IMR-90 (cell line): Measurements from ENCODE around the gene ZNF506. TPM values are rescaled to one million over a fixed set of nuclear protein-coding genes. Genes with fewer than 3 reads are reported as not detected.

Experiments used
- ATAC-seq: fragments of 200-7000 bp; cut with Tn5 transposase; 2 replicates; pipeline ENCODE4 v1.9.1; 2020; ENCODE audit warnings: low read depth, mild to moderate bottlenecking, moderate library complexity
- BruUV-seq: library from RNA; stranded (reverse); fragments of 400-500 nt; replicated peaks from 2 replicates; lab custom pipeline; 2021; lab: Mats Ljungman, UMichigan
- CTCF ChIA-PET: fragments of 300-600 bp; formaldehyde crosslinking; extraction: SDS; loops from one replicate; lab custom pipeline; 2021; ENCODE audit warnings: antibody characterized with exemption; lab: Yijun Ruan, JAX
- POLR2A ChIA-PET: fragments of 300-600 bp; sonication (Branson Sonifier 250); formaldehyde crosslinking; loops from one replicate; lab custom pipeline; 2022; ENCODE audit warnings: antibody characterized with exemption; ENCODE audit not compliant: unreplicated experiment; lab: Charles Lee
- DNase-seq: peaks from one replicate; pipeline ENCODE4 v3.0.0; 2013
- H2AFZ ChIP-seq: replicated peaks from 2 replicates; pipeline ENCODE3; 2013; ENCODE audit warnings: low read length, mild to moderate bottlenecking; ENCODE audit not compliant: poor library complexity
- H2AK5ac ChIP-seq: 2 replicates; pipeline ENCODE4 v1.6.1; 2013; ENCODE audit warnings: low read depth, low read length, inconsistent platforms
- H2AK9ac ChIP-seq: replicated peaks from 2 replicates; pipeline ENCODE3; 2013; ENCODE audit warnings: mild to moderate bottlenecking, low read depth, low read length, moderate library complexity; ENCODE audit not compliant: poor library complexity
- H2BK120ac ChIP-seq: 2 replicates; pipeline ENCODE4 v1.6.1; 2013; ENCODE audit warnings: low read depth, low read length, inconsistent platforms
- H2BK15ac ChIP-seq: 3 replicates; pipeline ENCODE4 v1.6.1; 2013; ENCODE audit warnings: low read depth, low read length, inconsistent platforms
- H2BK20ac ChIP-seq: 2 replicates; pipeline ENCODE4 v1.6.1; 2013; ENCODE audit warnings: low read depth, mild to moderate bottlenecking, inconsistent platforms, low read length, moderate library complexity
- H2BK5ac ChIP-seq: 2 replicates; pipeline ENCODE4 v1.6.1; 2013; ENCODE audit warnings: mild to moderate bottlenecking, low read depth, low read length, inconsistent platforms; ENCODE audit not compliant: poor library complexity, severe bottlenecking
- H3K14ac ChIP-seq: replicated peaks from 2 replicates; pipeline ENCODE4 v1.6.1; 2013; ENCODE audit warnings: low read depth, low read length, inconsistent platforms
- H3K18ac ChIP-seq: 2 replicates; pipeline ENCODE4 v1.6.1; 2013; ENCODE audit warnings: low read depth, low read length, control low read depth
- H3K23ac ChIP-seq: 2 replicates; pipeline ENCODE4 v1.6.1; 2013; ENCODE audit warnings: low read depth, low read length, inconsistent platforms
- H3K27ac ChIP-seq: 2 replicates; pipeline ENCODE4 v1.5.1; 2013; ENCODE audit warnings: mild to moderate bottlenecking, control low read depth, low read length; ENCODE audit not compliant: insufficient read depth
- H3K27me3 ChIP-seq: 2 replicates; pipeline ENCODE4 v1.6.1; 2013; ENCODE audit warnings: low read length; ENCODE audit not compliant: control insufficient read depth, insufficient read depth
- H3K36me3 ChIP-seq: 2 replicates; pipeline ENCODE4 v1.6.1; 2013; ENCODE audit warnings: low read length, mixed read lengths; ENCODE audit not compliant: control insufficient read depth, insufficient read depth
- H3K4ac ChIP-seq: 2 replicates; pipeline ENCODE4 v1.6.1; 2013; ENCODE audit warnings: low read depth, low read length, inconsistent platforms
- H3K4me1 ChIP-seq: 2 replicates; pipeline ENCODE4 v1.6.1; 2013; ENCODE audit warnings: low read length, mixed read lengths; ENCODE audit not compliant: control insufficient read depth, insufficient read depth
- H3K4me2 ChIP-seq: 2 replicates; pipeline ENCODE4 v1.6.1; 2013; ENCODE audit warnings: low read depth, mild to moderate bottlenecking, control low read depth, low read length, moderate library complexity
- H3K4me3 ChIP-seq: 2 replicates; pipeline ENCODE4 v1.5.1; 2013; ENCODE audit warnings: low read depth, mild to moderate bottlenecking, control low read depth, low read length, moderate library complexity; ENCODE audit not compliant: insufficient read depth
- H3K56ac ChIP-seq: 2 replicates; pipeline ENCODE4 v1.6.1; 2013; ENCODE audit warnings: low read length, inconsistent platforms; ENCODE audit not compliant: insufficient read depth; ENCODE audit errors: extremely low read depth
- H3K79me1 ChIP-seq, 2 experiments: 2 replicates each; pipeline ENCODE4 v1.6.1; 2013; ENCODE audit warnings: low read length in 2 of 2, inconsistent platforms in 1 of 2, low read depth in 1 of 2
- H3K9ac ChIP-seq: 2 replicates; pipeline ENCODE4 v1.6.1; 2013; ENCODE audit warnings: low read depth, low read length, control low read depth
- H3K9me1 ChIP-seq: 2 replicates; pipeline ENCODE4 v1.6.1; 2013; ENCODE audit warnings: low read length, inconsistent platforms; ENCODE audit not compliant: insufficient read depth
- H3K9me3 ChIP-seq: 2 replicates; pipeline ENCODE4 v1.6.1; 2013; ENCODE audit warnings: low read length; ENCODE audit not compliant: control insufficient read depth, insufficient read depth
- H4K20me1 ChIP-seq: 2 replicates; pipeline ENCODE4 v1.6.1; 2013; ENCODE audit warnings: low read length, inconsistent platforms; ENCODE audit not compliant: insufficient read depth
- H4K5ac ChIP-seq: 2 replicates; pipeline ENCODE4 v1.6.1; 2013; ENCODE audit warnings: mild to moderate bottlenecking, low read depth, low read length, control low read depth
- H4K8ac ChIP-seq, 2 experiments: 2 replicates each; pipeline ENCODE4 v1.6.1; 2013; ENCODE audit warnings: low read depth in 2 of 2, low read length in 2 of 2, control low read depth in 1 of 2, inconsistent platforms in 1 of 2
- H4K91ac ChIP-seq: 2 replicates; pipeline ENCODE4 v1.6.1; 2013; ENCODE audit warnings: low read depth, low read length, inconsistent platforms; ENCODE audit not compliant: insufficient read depth
- BHLHE40 ChIP-seq: fragments of 150-350 bp; IDR thresholded peaks from 2 replicates; pipeline ENCODE4 v1.6.1; 2016; ENCODE audit warnings: mild to moderate bottlenecking, low read depth, low read length
- CEBPB ChIP-seq: IDR thresholded peaks from 2 replicates; pipeline ENCODE4 v1.6.1; 2012; ENCODE audit warnings: low read depth, low read length, improper control_type of control experiment
- CHD1 ChIP-seq: IDR thresholded peaks from 2 replicates; pipeline ENCODE4 v1.6.1; 2012; ENCODE audit warnings: low read depth, low read length, improper control_type of control experiment
- FOS ChIP-seq: fragments of 150-350 bp; IDR thresholded peaks from 2 replicates; pipeline ENCODE4 v1.6.1; 2016; ENCODE audit warnings: low read depth, low read length
- MAFK ChIP-seq: IDR thresholded peaks from 2 replicates; pipeline ENCODE4 v1.6.1; 2012; ENCODE audit warnings: low read depth, low read length, improper control_type of control experiment
- MAZ ChIP-seq: IDR thresholded peaks from 2 replicates; pipeline ENCODE4 v1.6.1; 2012; ENCODE audit warnings: low read depth, mild to moderate bottlenecking, low read length, improper control_type of control experiment, moderate library complexity, borderline replicate concordance
- MXI1 ChIP-seq: IDR thresholded peaks from 2 replicates; pipeline ENCODE4 v1.6.1; 2012; ENCODE audit warnings: low read depth, mild to moderate bottlenecking, low read length, moderate library complexity, borderline replicate concordance
- NFE2L2 ChIP-seq: fragments of 150-350 bp; IDR thresholded peaks from 2 replicates; pipeline ENCODE4 v1.6.1; 2016; ENCODE audit warnings: low read depth, mild to moderate bottlenecking, low read length
- POLR2A ChIP-seq: IDR thresholded peaks from 2 replicates; pipeline ENCODE4 v1.6.1; 2012; ENCODE audit warnings: mild to moderate bottlenecking, low read depth, low read length
- RAD21 ChIP-seq: IDR thresholded peaks from 2 replicates; pipeline ENCODE4 v1.6.1; 2012; ENCODE audit warnings: low read length, improper control_type of control experiment
- RCOR1 ChIP-seq: IDR thresholded peaks from 2 replicates; pipeline ENCODE4 v1.6.1; 2012; ENCODE audit warnings: mild to moderate bottlenecking, low read length, improper control_type of control experiment; ENCODE audit not compliant: insufficient replicate concordance
- RFX5 ChIP-seq: IDR thresholded peaks from 2 replicates; pipeline ENCODE4 v1.8.0; 2012; ENCODE audit warnings: low read depth, mild to moderate bottlenecking, low read length, moderate library complexity
- SMC3 ChIP-seq: fragments of 150-350 bp; IDR thresholded peaks from 2 replicates; pipeline ENCODE4 v1.6.1; 2016; ENCODE audit warnings: low read depth, mild to moderate bottlenecking, antibody characterized with exemption, low read length, moderate library complexity
- USF2 ChIP-seq: fragments of 150-350 bp; IDR thresholded peaks from 2 replicates; pipeline ENCODE4 v1.6.1; 2017; ENCODE audit warnings: mild to moderate bottlenecking, antibody characterized with exemption, low read length, low read depth
- WGBS, 2 experiments: methylation state at CpG; one replicate each; pipeline versions ENCODE4 v1.1.5 to v1.1.7; 2013; ENCODE audit warnings: missing lambda C conversion rate in 2 of 2; ENCODE audit not compliant: insufficient read length in 1 of 2; ENCODE audit errors: extremely low coverage in 2 of 2; 5-methylcytosine and 5-hydroxymethylcytosine counted together
- dilution Hi-C: fragments of 300-500 bp; cut with HindIII; formaldehyde crosslinking; loops from one replicate; pipeline ENCODE4 v1.14.3; 2018; ENCODE audit warnings: low sequenced_read_pairs; ENCODE audit not compliant: unreplicated experiment
- in situ Hi-C: fragments of 300-500 bp; cut with MboI; formaldehyde crosslinking; loops from 3 replicates; pipeline ENCODE4 v1.14.3; 2019; ENCODE audit warnings: low sequenced_read_pairs, inconsistent platforms, mixed read lengths
- intact Hi-C: fragments of 100-400 bp; cut with micrococcal nuclease; formaldehyde crosslinking; loops from 2 replicates; pipeline ENCODE4 v1.10.0; 2022
- polyA plus RNA-seq, 3 experiments: library from polyadenylated mRNA; depleted of rRNA; stranded (reverse); fragments of >200 nt; gene quantifications; 2 replicates each; pipeline ENCODE4 v1.2.3, GENCODE V29; 2012; ENCODE audit warnings: low replicate concordance in 1 of 3
- total RNA-seq: library from RNA; depleted of rRNA; stranded (reverse); fragments of >200 nt; gene quantifications from 2 replicates; pipeline ENCODE4 v1.2.3, GENCODE V29; 2012
- TF ChIP-seq, protein P1 (sequence below): conservative IDR thresholded peaks from 2 replicates; pipeline ENCODE4 v1.5.1; 2012; ENCODE audit warnings: mild to moderate bottlenecking, low read depth, low read length, improper control_type of control experiment
- TF ChIP-seq, protein P2 (sequence below): fragments of 150-350 bp; IDR thresholded peaks from 2 replicates; pipeline ENCODE4 v1.6.1; 2016; ENCODE audit warnings: low read depth, mild to moderate bottlenecking, low read length, moderate library complexity, borderline replicate concordance

The ZNF506 gene
- total and polyA plus RNA-seq, 2 of the 4 experiments (the other 2 are of a cell fraction): 2.4 to 6.1 TPM

DNA sequence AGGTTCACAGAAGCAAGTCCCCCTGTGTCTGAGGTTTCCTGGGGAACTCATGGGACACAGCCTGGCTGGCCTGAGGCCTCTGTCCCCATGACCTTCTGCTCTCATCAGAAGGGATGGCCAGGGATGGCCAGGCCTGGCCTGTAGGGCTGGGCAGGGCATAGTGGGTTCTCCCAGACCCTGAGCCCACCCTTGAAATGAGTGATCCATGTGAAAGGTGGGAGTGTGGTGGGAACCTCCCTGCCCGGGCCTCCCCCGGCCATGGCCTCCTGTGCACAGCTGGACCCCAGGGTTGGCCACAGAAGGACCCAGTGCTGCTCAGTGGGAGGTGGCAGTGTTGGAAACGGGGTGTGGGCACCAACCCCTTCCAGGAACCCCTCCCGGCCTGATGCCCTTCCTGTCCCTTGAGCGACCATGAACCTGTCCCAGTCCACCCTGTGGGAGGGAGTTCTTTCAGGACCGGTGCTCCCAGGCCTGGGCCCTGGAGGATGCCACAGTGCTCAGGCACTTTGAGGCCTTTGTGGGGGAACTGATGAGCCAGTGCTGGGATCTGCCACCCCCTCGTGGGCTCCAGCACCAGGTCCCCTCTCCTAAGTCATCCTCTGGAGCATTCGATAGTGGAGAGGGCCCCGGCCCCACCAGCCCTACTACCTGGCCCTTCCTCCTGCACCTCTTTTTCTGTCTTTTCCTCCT lies 73.2 kb downstream of the ZNF506 start:
- POLR2A ChIA-PET: no interaction called here
- in situ Hi-C loops (no loop called here), dilution Hi-C loops (no loop called here)

More for the DNA sequence above, 73.2 kb downstream of the ZNF506 start:
- no peak overlapping the region for H2AK9ac ChIP-seq
- no peak overlapping the region for H3K27ac ChIP-seq
- no peak overlapping the region for H3K14ac ChIP-seq
- H3K79me1 ChIP-seq: no peaks in the 10 kb centered on the region
- H2BK5ac ChIP-seq: no peak overlapping the region
- no peak overlapping the region for H2BK20ac ChIP-seq
- H3K4ac ChIP-seq: no peak overlapping the region
- no peak for DNase-seq
- CTCF ChIA-PET: no interaction called here
- no peak overlapping the region for H4K5ac ChIP-seq
- no peaks in the 10 kb centered on the region for H3K4me1 ChIP-seq
- H3K27me3 ChIP-seq: no peaks in the 10 kb centered on the region
- H3K4me3 ChIP-seq: no peak overlapping the region
- no peaks in the 10 kb centered on the region for H3K36me3 ChIP-seq
- no peaks in the 10 kb centered on the region for H3K9me1 ChIP-seq
- no peak overlapping the region for H3K4me2 ChIP-seq
- intact Hi-C loops: no loop called here
- no peak for TF ChIP-seq FOS
- TF ChIP-seq RCOR1: no peak
- TF ChIP-seq MAZ: no peak
- no peak for TF ChIP-seq POLR2A
- TF ChIP-seq, protein P1, sequence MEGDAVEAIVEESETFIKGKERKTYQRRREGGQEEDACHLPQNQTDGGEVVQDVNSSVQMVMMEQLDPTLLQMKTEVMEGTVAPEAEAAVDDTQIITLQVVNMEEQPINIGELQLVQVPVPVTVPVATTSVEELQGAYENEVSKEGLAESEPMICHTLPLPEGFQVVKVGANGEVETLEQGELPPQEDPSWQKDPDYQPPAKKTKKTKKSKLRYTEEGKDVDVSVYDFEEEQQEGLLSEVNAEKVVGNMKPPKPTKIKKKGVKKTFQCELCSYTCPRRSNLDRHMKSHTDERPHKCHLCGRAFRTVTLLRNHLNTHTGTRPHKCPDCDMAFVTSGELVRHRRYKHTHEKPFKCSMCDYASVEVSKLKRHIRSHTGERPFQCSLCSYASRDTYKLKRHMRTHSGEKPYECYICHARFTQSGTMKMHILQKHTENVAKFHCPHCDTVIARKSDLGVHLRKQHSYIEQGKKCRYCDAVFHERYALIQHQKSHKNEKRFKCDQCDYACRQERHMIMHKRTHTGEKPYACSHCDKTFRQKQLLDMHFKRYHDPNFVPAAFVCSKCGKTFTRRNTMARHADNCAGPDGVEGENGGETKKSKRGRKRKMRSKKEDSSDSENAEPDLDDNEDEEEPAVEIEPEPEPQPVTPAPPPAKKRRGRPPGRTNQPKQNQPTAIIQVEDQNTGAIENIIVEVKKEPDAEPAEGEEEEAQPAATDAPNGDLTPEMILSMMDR: no peak
- no peak for TF ChIP-seq BHLHE40
- TF ChIP-seq, protein P2, sequence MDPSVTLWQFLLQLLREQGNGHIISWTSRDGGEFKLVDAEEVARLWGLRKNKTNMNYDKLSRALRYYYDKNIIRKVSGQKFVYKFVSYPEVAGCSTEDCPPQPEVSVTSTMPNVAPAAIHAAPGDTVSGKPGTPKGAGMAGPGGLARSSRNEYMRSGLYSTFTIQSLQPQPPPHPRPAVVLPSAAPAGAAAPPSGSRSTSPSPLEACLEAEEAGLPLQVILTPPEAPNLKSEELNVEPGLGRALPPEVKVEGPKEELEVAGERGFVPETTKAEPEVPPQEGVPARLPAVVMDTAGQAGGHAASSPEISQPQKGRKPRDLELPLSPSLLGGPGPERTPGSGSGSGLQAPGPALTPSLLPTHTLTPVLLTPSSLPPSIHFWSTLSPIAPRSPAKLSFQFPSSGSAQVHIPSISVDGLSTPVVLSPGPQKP: no peak
- no peak for TF ChIP-seq USF2
- no peak for TF ChIP-seq MXI1
- TF ChIP-seq RFX5: no peak
- TF ChIP-seq CHD1: no peak
- TF ChIP-seq CEBPB: no peak
- TF ChIP-seq NFE2L2: no peak
- no peak for TF ChIP-seq RAD21
- TF ChIP-seq SMC3: no peak
- no peak for TF ChIP-seq MAFK
- H2AFZ ChIP-seq: no peak overlapping the region
- H4K8ac ChIP-seq: no peak overlapping the region
- H4K20me1 ChIP-seq: no peaks in the 10 kb centered on the region
- H3K9ac ChIP-seq: no peak overlapping the region
- no peak overlapping the region for H3K18ac ChIP-seq
- H2BK120ac ChIP-seq: no peak overlapping the region
- H3K23ac ChIP-seq: no peak overlapping the region
- no TSS peak for BruUV-seq
- H4K91ac ChIP-seq: no peak overlapping the region
- no CpG with 5 or more reads among the region's 9 CpGs for whole genome bisulfite sequencing, 2 experiments
- H3K56ac ChIP-seq: no peak overlapping the region
- no peak overlapping the region for H2AK5ac ChIP-seq
- H3K9me3 ChIP-seq: peaks cover 55% of the 10 kb centered on the region
- no peak for ATAC-seq
- H2BK15ac ChIP-seq: no peak overlapping the region
